Sigmoid colon (tissue), 4 donors: ENCODE results near the gene PFKL.

Experiments used
- CTCF ChIP-seq, 4 experiments: fragments of 450-650 bp in 3 of 4; fragments of 200-600 bp in 1 of 4; IDR thresholded peaks; one replicate each; pipeline ENCODE4 v1.5.1; 2016 to 2019; ENCODE audit warnings: antibody characterized with exemption in 4 of 4, mild to moderate bottlenecking in 3 of 4, moderate library complexity in 2 of 4
- EP300 ChIP-seq, 4 donors: sonication (generic); formaldehyde crosslinking; IDR thresholded peaks; one replicate each; pipeline ENCODE4 v1.6.1; 2017; ENCODE audit warnings: antibody characterized with exemption in 4 of 4
- POLR2A ChIP-seq, 2 donors: fragments of 450-650 bp; IDR thresholded peaks; one replicate each; pipeline ENCODE4 v1.6.1; 2016; ENCODE audit warnings: antibody characterized with exemption in 2 of 2, mild to moderate bottlenecking in 2 of 2, moderate library complexity in 2 of 2
- POLR2AphosphoS5 ChIP-seq, 4 donors: sonication (generic); formaldehyde crosslinking; IDR thresholded peaks; one replicate each; pipeline ENCODE4 v1.6.1; 2017; ENCODE audit warnings: antibody characterized with exemption in 4 of 4

DNA sequence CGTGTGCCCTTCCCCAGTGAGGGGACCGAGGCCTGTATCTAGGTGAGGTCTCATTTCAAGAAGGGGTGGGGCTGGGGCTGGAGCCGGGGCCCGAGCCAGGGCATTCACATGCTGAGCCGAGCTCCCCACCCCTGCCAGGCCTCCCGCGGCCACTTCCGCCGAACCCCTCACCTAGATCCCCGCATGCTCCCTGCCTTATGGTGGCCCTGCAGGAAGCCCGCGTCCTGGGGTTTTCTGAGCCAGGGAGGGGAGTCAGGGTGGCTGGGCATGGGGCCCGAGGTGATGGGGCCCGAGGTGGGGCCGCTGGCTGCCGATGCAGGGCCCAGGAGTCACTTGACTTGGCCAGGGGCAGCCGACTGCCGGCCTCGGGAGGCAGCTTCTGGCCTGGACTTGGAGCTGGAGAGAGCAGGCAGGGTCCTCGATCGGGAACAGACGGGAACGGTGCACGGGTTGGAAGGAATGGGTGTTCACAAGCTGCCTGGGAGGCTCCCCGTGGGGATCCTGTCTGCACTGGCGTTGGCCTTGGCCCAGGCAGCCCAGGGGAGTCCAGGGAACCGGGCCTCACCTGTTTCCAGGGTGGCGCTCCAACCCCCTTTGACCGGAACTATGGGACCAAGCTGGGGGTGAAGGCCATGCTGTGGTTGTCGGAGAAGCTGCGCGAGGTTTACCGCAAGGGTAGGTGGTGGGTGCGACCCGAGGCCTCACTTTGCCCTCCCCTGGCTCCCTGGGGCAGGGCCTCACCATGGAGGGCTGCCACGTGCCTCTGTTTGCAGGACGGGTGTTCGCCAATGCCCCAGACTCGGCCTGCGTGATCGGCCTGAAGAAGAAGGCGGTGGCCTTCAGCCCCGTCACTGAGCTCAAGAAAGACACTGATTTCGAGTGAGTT lies 25.8 kb downstream of the PFKL start:
- TF ChIP-seq CTCF (IDR thresholded peaks at IDR 0.05) (no peak), POLR2A (IDR thresholded peaks at IDR 0.05) (no peak), POLR2AphosphoS5 (IDR thresholded peaks at IDR 0.05) (no peak), EP300 (IDR thresholded peaks at IDR 0.05) (no peak)
